Superior temporal gyrus (tissue), 1 donor: ENCODE results near the gene SLC9A9.

Source experiments
- DNase-seq: peaks from one replicate; pipeline ENCODE4 v3.0.0-alpha.2; 2016; ENCODE audit errors: extremely low spot score

The SLC9A9 gene

DNA sequence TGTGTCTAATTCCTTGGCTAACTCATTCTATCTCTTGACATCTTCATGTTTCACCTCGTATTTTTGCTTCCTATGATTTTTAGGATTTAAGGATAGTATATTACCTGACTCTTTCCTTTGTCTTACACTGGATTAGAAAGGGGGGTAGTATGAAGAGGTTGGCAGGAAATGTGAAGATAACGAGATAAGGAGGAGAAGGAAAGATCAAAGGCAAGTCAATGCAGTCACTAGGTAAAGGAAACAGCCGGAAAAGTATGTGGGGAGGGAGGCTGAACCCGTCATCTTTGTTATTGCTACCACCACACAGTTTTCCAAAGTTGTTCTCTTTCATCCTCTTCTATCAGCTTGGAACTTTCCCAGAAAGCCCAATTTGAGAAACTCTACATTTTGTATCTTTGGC lies 90.6 kb downstream of the SLC9A9 start:
- no peak for DNase-seq

DNA sequence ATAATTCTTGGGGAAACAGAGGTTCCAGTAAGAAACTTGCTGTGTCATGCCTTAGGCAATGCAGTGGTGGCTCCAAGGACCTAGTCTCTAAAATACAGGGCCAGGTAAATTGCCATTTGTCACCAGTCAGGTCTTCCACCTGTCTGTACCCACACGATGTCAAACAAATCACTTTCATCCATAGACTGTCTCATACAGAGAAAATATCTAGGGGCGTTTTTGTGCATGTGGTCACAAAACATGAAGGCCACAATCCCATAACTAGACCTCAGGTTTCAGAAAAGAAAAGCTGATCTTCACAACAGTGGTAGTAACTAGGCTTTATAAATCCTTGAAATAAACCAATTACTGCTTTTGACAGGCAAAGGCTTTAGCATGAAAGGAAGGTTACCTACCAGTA lies 92.3 kb downstream of the SLC9A9 start:
- no peak for DNase-seq

- no peak for DNase-seq
Observed at GRCh38 chr3:143754090-143754489, 94.2 kb downstream of the SLC9A9 start.

DNA sequence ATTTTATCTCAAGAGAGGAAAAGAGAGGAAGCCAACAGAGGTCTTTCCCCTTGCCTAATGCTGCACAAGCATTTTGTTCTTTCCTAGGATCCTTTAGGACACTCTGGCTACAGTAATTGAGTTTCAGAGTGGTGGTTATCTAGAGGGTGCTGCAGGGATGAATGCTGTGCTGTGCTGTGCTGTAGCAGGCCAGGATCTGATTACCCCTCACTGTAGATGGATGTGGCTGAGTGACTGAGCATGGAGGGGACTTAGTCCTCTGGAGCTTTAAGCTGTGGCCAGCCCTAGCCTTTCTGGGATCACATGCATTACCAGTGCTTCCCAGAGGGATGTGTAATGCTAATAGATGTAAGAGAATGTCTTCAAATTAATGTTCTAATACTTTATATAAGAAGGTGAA lies 94.8 kb downstream of the SLC9A9 start:
- no peak for DNase-seq

- DNase-seq = no peak
Observed at GRCh38 chr3:143753006-143753405, 95.3 kb downstream of the SLC9A9 start.

GRCh38 chr3:143751643-143752178 lies 96.6 kb downstream of the SLC9A9 start:
- DNase-seq = no peak

GRCh38 chr3:143750841-143751240 lies 97.4 kb downstream of the SLC9A9 start:
- no peak for DNase-seq

- no peak for DNase-seq
Observed at GRCh38 chr3:143749926-143750325, 98.3 kb downstream of the SLC9A9 start.

DNA sequence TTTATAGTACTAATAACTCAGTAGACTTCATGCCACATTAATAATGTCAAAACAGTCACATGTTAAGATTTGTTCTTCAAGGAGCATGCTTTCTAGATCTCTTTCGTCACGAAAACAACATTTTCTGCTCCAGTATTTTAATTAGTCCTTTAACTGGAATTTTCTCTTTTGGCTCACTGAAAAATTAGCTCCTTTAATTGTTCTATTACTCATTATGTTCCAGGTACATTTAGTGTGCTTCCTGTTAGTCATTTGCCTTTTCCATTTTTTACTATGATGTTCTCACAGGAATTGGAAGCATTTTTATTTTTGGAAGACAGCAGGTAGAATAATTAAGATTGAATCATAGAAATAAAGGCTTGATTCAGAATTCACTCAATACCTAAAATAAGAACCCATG lies 111.2 kb downstream of the SLC9A9 start:
- DNase-seq = no peak

- no peak for DNase-seq
Observed at GRCh38 chr3:143736205-143736997, 111.9 kb downstream of the SLC9A9 start.

DNA sequence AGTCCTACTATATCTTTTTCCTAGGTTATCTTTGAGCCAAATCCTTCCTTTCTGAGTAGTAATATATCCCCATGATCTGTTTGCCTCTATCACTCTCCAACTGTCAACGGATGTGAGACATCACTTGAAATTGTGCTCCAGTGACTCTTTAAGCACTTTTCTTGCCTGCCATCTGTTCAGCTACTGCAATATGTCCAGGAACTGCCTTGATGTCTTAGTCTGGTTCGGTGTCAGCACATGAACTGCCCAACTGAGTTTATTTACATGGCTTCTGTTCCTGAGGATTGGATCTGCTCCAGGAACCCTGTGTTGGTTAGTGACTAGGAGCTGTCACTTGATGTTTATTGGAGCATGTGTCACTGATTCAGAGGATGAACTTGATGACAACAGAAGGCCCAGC lies 116.5 kb downstream of the SLC9A9 start:
- no peak for DNase-seq

DNA sequence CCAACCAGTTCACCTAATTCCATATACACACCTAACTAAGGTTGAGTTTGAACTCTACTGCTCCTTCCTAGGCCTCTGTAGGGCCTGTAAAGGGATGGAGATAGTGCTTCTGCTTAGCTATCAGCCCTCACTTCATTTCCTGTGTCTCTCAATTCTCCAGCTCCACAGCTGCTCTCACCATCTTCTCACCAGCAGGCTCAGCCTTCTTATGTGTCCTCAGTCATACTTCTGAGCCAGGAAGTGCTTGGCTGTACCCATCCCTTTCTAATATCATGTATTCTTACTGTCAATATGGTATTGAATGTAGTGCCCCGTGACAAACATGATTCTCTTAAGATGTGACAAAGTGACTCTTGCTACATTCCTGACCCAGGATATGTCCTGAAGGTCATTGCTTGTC lies 116.9 kb downstream of the SLC9A9 start:
- DNase-seq = no peak

GRCh38 chr3:143727391-143727790 lies 120.9 kb downstream of the SLC9A9 start:
- DNase-seq = no peak

- no peak for DNase-seq
Observed at GRCh38 chr3:143726727-143727126, 121.5 kb downstream of the SLC9A9 start.

GRCh38 chr3:143720381-143720780 lies 127.9 kb downstream of the SLC9A9 start:
- DNase-seq = no peak

- no peak for DNase-seq
Observed at GRCh38 chr3:143718463-143718862, 129.8 kb downstream of the SLC9A9 start.

GRCh38 chr3:143716731-143717130 lies 131.5 kb downstream of the SLC9A9 start:
- DNase-seq = no peak

DNA sequence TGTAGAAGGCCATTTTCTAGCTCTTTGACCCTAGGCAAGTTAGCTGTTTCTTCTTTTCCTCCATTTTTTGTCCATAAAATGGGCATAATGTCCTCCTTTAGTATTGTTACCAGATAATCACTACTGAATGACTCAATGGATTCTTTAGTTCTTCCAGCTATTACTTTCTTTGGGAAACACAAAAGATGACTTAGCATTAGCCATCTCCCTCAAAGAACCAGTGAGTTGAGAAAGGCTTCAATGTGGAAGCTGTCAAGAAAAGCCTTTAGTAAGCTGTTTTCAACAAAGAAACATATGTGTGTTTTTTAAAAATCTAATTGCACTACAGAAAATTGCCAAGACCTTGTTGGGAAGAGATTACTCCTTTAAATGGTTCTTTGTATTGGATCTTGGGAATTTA lies 135.7 kb downstream of the SLC9A9 start:
- no peak for DNase-seq

- DNase-seq = no peak
Observed at GRCh38 chr3:143707848-143708247, 140.4 kb downstream of the SLC9A9 start.

DNA sequence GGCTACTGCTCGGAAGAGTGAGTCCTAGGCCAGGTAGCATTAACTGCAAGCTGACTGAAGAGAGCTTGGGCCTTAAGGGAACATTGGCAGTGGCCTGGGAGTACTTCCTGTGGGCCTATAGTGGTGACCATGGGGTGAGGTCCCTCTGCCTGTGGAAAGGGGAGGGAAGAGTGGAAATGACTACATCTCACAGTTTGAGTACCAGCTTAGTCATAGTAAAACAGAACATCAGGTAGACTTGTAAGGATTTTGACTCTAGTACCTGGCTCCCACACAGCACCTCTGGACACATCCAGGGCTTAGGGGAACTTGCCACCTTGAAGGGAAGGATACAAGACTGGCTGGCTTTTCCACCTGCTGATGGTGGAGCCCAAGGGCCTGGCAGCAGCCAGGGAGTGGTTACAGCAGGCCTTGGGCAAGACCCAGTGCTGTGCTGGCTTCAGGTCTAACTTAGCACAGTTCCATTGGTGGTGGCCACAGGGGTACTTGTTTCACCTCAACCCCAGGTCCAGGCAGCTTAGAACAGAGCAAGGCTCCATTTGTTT lies 147.8 kb downstream of the SLC9A9 start:
- DNase-seq = no peak

- DNase-seq = no peak
Observed at GRCh38 chr3:143699424-143699823, 148.8 kb downstream of the SLC9A9 start.

- no peak for DNase-seq
Observed at GRCh38 chr3:143698682-143699303, 149.5 kb downstream of the SLC9A9 start.

- no peak for DNase-seq
Observed at GRCh38 chr3:143697975-143698374, 150.3 kb downstream of the SLC9A9 start.
